Measurements from ENCODE around the gene LPO. TPM values are rescaled to one million over a fixed set of nuclear protein-coding genes. Genes with fewer than 3 reads are reported as not detected.

Gene LPO
- total RNA-seq, 1 donor from 2014 or later, result not detected

DNA sequence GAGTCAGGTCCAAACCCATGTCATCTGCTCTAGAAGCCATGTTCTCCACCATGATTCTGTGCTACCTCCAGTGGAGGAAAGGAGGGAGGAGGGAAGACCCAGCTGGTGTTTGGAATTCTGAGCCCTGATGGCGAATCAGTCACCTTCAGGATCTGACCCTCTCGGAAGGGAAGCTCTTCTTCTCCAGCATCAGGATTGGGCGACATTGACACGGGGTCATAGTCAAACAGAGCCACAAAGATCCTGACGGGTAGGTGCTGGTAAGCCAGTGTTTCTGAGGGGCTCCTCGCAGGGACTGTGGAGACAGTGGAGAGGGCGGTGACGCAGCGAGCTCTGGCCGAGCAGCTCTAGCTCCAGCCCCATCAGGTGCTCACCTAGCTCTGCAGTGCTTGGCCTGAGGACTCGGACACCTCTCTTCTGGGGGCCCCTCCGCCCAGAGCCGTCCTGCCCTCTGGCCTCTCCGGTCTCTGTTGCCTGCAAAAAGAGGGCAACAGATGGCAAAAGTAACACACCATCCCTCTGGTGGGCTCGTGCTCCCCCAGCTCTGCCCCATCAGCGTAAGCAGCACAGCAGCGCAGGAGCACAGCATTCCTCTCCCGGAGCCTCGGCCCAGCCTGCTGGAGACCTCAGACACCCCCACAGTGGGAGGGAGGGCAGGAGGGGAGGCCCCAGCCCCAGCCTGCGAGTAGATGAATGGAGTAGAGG, 69.2 kb downstream of the LPO start:
- no peaks in the 10 kb centered on the region for H3K27me3 Mint-ChIP-seq (ENCODE audit: low read depth)
- H3K9me3 Mint-ChIP-seq, result no peaks in the 10 kb centered on the region
- H3K4me3 Mint-ChIP-seq, result no peak overlapping the region
- no peaks in the 10 kb centered on the region for H3K36me3 Mint-ChIP-seq (ENCODE audit: low read depth)
- no peak overlapping the region for H3K27ac Mint-ChIP-seq (ENCODE audit: unreplicated experiment)
- DNase-seq (ENCODE audit: low read depth, low spot score), result no peak
- H3K4me1 Mint-ChIP-seq, result peaks cover 9% of the 10 kb centered on the region
- no peak for TF ChIP-seq CTCF (conservative IDR thresholded peaks at IDR 0.05)

- Mint-ChIP-seq H3K4me1 (peaks cover 11% of the 10 kb centered on the region), H3K27me3 (ENCODE audit: low read depth) (no peaks in the 10 kb centered on the region), H3K36me3 (ENCODE audit: low read depth) (no peaks in the 10 kb centered on the region), H3K27ac (ENCODE audit: unreplicated experiment) (no peak overlapping the region), H3K4me3 (no peak overlapping the region), H3K9me3 (no peaks in the 10 kb centered on the region)
- no peak for DNase-seq (ENCODE audit: low read depth, low spot score)
- peak; percentile 49 for TF ChIP-seq CTCF (conservative IDR thresholded peaks at IDR 0.05)
Measured at GRCh38 chr17:58308173-58308984, 70.0 kb downstream of the LPO start.

DNA sequence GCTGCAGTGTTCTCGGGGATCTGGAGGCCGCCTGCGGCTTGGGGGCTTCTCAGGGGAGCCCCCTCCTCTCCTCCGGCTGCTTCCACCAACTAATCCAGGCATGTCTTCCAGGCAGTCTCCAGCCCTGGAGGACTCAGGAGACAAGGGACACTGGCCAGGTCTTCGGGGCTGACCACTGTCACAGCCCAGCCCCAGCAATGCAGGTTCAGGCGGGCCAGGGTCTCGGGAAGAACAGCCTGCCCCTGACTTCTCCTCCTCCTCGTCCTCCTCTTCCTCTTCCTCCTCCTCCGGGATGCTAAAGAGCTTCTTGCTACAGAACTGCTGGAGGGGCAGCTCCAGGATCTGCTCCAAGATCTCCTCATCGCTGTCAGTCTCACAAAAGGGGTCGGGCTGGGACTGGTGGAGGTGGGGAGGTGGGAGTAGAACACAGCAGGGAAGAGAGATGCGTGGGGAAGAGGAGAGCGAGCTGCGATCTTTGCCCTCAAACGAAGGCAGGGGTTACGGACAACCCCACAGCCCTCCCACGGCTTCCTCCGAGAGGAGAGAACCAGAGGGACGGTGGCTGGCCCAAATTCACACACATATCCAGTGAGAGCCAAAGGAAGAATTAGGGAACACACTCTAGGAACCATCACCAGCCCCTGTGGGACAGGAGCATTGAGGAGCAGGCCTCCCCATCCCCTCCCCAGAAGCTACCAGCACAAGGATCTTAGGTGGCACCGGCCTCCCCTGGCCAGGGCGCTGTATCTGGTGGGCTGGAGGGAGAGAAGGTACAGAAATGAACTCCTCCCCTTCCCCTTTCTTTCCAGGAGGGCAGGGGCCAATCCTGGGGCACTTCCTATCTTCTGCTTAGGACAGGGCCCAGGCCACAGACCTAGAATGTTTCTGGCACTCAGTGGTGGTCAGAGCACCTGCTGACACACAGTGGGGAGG, 70.9 kb downstream of the LPO start:
- Mint-ChIP-seq H3K36me3 (ENCODE audit: low read depth) (no peaks in the 10 kb centered on the region), H3K4me3 (no peak overlapping the region), H3K9me3 (no peaks in the 10 kb centered on the region), H3K4me1 (peaks cover 15% of the 10 kb centered on the region), H3K27ac (ENCODE audit: unreplicated experiment) (no peak overlapping the region), H3K27me3 (ENCODE audit: low read depth) (no peaks in the 10 kb centered on the region)
- DNase-seq (ENCODE audit: low read depth, low spot score), result no peak
- TF ChIP-seq CTCF (conservative IDR thresholded peaks at IDR 0.05), result no peak

DNA sequence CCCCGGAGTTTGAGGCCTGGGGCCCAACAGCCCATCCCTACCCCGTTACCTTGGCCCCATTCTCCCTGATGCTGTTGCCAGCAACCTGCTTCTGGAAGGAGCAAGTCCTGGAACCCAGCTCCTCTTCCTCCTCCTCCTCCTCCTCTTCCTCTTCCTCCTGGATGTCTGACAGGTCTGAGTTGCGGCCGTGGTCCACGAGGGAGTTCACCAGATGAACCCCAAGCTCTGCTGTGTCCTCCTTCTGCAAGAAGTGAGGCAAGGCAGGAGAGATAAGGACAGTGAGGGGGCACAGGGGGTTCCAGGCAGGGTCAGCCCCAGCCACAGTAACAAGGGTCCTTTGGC, 71.5 kb downstream of the LPO start:
- no peaks in the 10 kb centered on the region for H3K9me3 Mint-ChIP-seq
- no peak overlapping the region for H3K4me3 Mint-ChIP-seq
- DNase-seq (ENCODE audit: low read depth, low spot score), result no peak
- H3K4me1 Mint-ChIP-seq, result peaks cover 19% of the 10 kb centered on the region
- H3K36me3 Mint-ChIP-seq (ENCODE audit: low read depth), result no peaks in the 10 kb centered on the region
- no peak overlapping the region for H3K27ac Mint-ChIP-seq (ENCODE audit: unreplicated experiment)
- TF ChIP-seq CTCF (conservative IDR thresholded peaks at IDR 0.05), result no peak
- H3K27me3 Mint-ChIP-seq (ENCODE audit: low read depth), result no peaks in the 10 kb centered on the region

Data from neural crest cell (in vitro differentiated cells).